Transverse colon (tissue), 4 donors: ENCODE measurements around the gene HS2ST1. TPM values are rescaled to one million over a fixed set of nuclear protein-coding genes. Genes with fewer than 3 reads are reported as not detected.

ENCODE experiments used
- DNase-seq: peaks from one replicate; pipeline ENCODE4 v3.0.0-alpha.2; 2019
- H3K27ac ChIP-seq, 4 donors: fragments of 200-600 bp; sonication (generic); 2 replicates each; pipeline ENCODE4 v1.5.1; 2016 to 2018; ENCODE audit warnings: inconsistent platforms in 4 of 4
- H3K27me3 ChIP-seq: fragments of 200-600 bp; sonication (generic); 2 replicates; pipeline ENCODE4 v1.5.1; 2017; ENCODE audit warnings: inconsistent platforms
- H3K36me3 ChIP-seq, 4 donors: fragments of 200-600 bp; sonication (generic); 2 replicates each; pipeline ENCODE4 v1.5.1; 2017 to 2019; ENCODE audit warnings: inconsistent platforms in 4 of 4
- H3K4me1 ChIP-seq, 4 donors: fragments of 200-600 bp; sonication (generic); 2 replicates each; pipeline ENCODE4 v1.5.1; 2017 to 2020; ENCODE audit warnings: inconsistent platforms in 4 of 4
- H3K4me3 ChIP-seq, 4 donors: fragments of 200-600 bp; sonication (generic); 1 replicate in 1 of 4; 2 replicates in 3 of 4; pipeline versions ENCODE4 v1.5.1 to v1.6.1; 2017 to 2019; ENCODE audit warnings: inconsistent platforms in 4 of 4
- H3K9me3 ChIP-seq, 2 donors: fragments of 200-600 bp; sonication (generic); 2 replicates each; pipeline ENCODE4 v1.5.1; 2017 to 2019; ENCODE audit warnings: inconsistent platforms in 2 of 2
- CTCF ChIP-seq, 5 experiments: fragments of 200-600 bp in 3 of 5; fragments of 450-650 bp in 2 of 5; sonication (generic) in 3 of 5; IDR thresholded peaks; 1 replicate in 2 of 5; 2 replicates in 3 of 5; pipeline ENCODE4 v1.5.1; 2016 to 2017; ENCODE audit warnings: antibody characterized with exemption in 5 of 5, inconsistent platforms in 3 of 5, mild to moderate bottlenecking in 2 of 5, moderate library complexity in 1 of 5
- EP300 ChIP-seq: sonication (generic); formaldehyde crosslinking; IDR thresholded peaks from one replicate; pipeline ENCODE4 v1.6.1; 2017; ENCODE audit warnings: antibody characterized with exemption, low read depth
- POLR2A ChIP-seq: fragments of 450-650 bp; IDR thresholded peaks from one replicate; pipeline ENCODE4 v1.6.1; 2016; ENCODE audit warnings: antibody characterized with exemption, mild to moderate bottlenecking, moderate library complexity
- POLR2AphosphoS5 ChIP-seq, 3 donors: sonication (generic); formaldehyde crosslinking; IDR thresholded peaks; one replicate each; pipeline ENCODE4 v1.6.1; 2016; ENCODE audit warnings: antibody characterized with exemption in 3 of 3
- WGBS, 2 donors: methylation state at CpG; one replicate each; pipeline ENCODE4 v1.1.5; 2018; ENCODE audit warnings: low coverage in 1 of 2; 5-methylcytosine and 5-hydroxymethylcytosine counted together
- in situ Hi-C, 4 donors: fragments of 200-750 bp; cut with MboI; loops; one replicate each; pipeline versions ENCODE4 v1.15.0 to v1.15.1; 2017; ENCODE audit warnings: low sequenced_read_pairs in 3 of 4, low pct_ligation_motif_present in 1 of 4, low pct_unique_long_range_greater_than_20kb in 1 of 4
- intact Hi-C: fragments of 100-400 bp; cut with DNase I; formaldehyde crosslinking; loops from one replicate; pipeline ENCODE4 v1.15.1; 2023; ENCODE audit warnings: low total_unique reads
- total RNA-seq, 4 donors: library from RNA; depleted of rRNA; stranded (reverse); fragments of >200 nt; gene quantifications; one replicate each; pipeline ENCODE4 v1.1.0, GENCODE V29; 2016

Gene HS2ST1
- total RNA-seq, 4 donors from 2014 or later: 1.9 to 17.1 (median 9.9) TPM

GRCh38 chr1:86998280-86998679 lies 83.8 kb downstream of the HS2ST1 start:
- Histone ChIP-seq H3K36me3 (no peaks in the 10 kb centered on the region), H3K9me3 (no peaks in the 10 kb centered on the region), H3K4me1 (peaks cover 0 to 6% (median 3%) of the 10 kb centered on the region in 4 donors), H3K4me3 (no peak overlapping the region), H3K27ac (no peak overlapping the region), H3K27me3 (no peaks in the 10 kb centered on the region)
- no peak for DNase-seq
- TF ChIP-seq EP300: no peak
- TF ChIP-seq POLR2A: no peak
- TF ChIP-seq POLR2AphosphoS5 (IDR thresholded peaks at IDR 0.05): no peak
- TF ChIP-seq CTCF (IDR thresholded peaks at IDR 0.05): no peak
- in situ Hi-C loops: no loop called here
- intact Hi-C loops: no loop called here
- whole genome bisulfite sequencing, 2 donors: 79 to 82% methylated on average over 3 of the region's 3 CpGs

- H3K4me3 ChIP-seq: no peak overlapping the region
- H3K27me3 ChIP-seq: no peaks in the 10 kb centered on the region
- H3K4me1 ChIP-seq: peaks cover 0 to 4% (median 2%) of the 10 kb centered on the region in 4 donors
- no peak for DNase-seq
- no peaks in the 10 kb centered on the region for H3K36me3 ChIP-seq
- H3K9me3 ChIP-seq: no peaks in the 10 kb centered on the region
- TF ChIP-seq EP300 (no peak), POLR2AphosphoS5 (IDR thresholded peaks at IDR 0.05) (no peak), CTCF (IDR thresholded peaks at IDR 0.05) (no peak), POLR2A (no peak)
- in situ Hi-C loops: no loop called here
- intact Hi-C loops: no loop called here
- no peak overlapping the region for H3K27ac ChIP-seq
These were observed 84.3 kb downstream of the HS2ST1 start for GRCh38 chr1:86998727-86999126.

GRCh38 chr1:87000460-87000859 lies 86.0 kb downstream of the HS2ST1 start:
- intact Hi-C loops: no loop called here
- DNase-seq: no peak
- WGBS, 2 donors: 38 to 80% methylated on average over 1 to 2 of the region's 2 CpGs

GRCh38 chr1:87004857-87005256 lies 90.4 kb downstream of the HS2ST1 start:
- no peak for DNase-seq
- no peak overlapping the region for H3K27ac ChIP-seq
- no peak overlapping the region for H3K4me3 ChIP-seq
- H3K9me3 ChIP-seq: no peaks in the 10 kb centered on the region
- 77 to 86% methylated on average over 1 of the region's 1 CpG for WGBS, 2 donors
- in situ Hi-C loops: no loop called here
- TF ChIP-seq POLR2AphosphoS5 (IDR thresholded peaks at IDR 0.05) (no peak), CTCF (IDR thresholded peaks at IDR 0.05) (no peak), EP300 (no peak), POLR2A (no peak)
- no peaks in the 10 kb centered on the region for H3K36me3 ChIP-seq
- no peaks in the 10 kb centered on the region for H3K27me3 ChIP-seq
- intact Hi-C loops: no loop called here
- peaks cover 0 to 4% (median 2%) of the 10 kb centered on the region in 4 donors for H3K4me1 ChIP-seq

More at GRCh38 chr1:87000460-87000859, 86.0 kb downstream of the HS2ST1 start:
- Histone ChIP-seq H3K27ac (no peak overlapping the region), H3K4me3 (no peak overlapping the region), H3K36me3 (no peaks in the 10 kb centered on the region), H3K4me1 (peaks cover 0 to 4% (median 2%) of the 10 kb centered on the region in 4 donors), H3K9me3 (no peaks in the 10 kb centered on the region), H3K27me3 (no peaks in the 10 kb centered on the region)
- TF ChIP-seq EP300 (no peak), CTCF (IDR thresholded peaks at IDR 0.05) (no peak), POLR2A (no peak), POLR2AphosphoS5 (IDR thresholded peaks at IDR 0.05) (no peak)
- in situ Hi-C loops: no loop called here
